Measurements from ENCODE around the gene ERC2.

Gene ERC2

GRCh38 chr3:56366641-56367162 is 101.6 kb downstream of the ERC2 start:
- DNase-seq (ENCODE audit: low read depth) = no peak

- DNase-seq (ENCODE audit: low read depth) = no peak
These were observed 102.2 kb downstream of the ERC2 start for GRCh38 chr3:56365905-56366640.

- DNase-seq (ENCODE audit: low read depth) = no peak
These were observed 103.6 kb downstream of the ERC2 start for GRCh38 chr3:56364665-56365064.

GRCh38 chr3:56363720-56364119 is 104.5 kb downstream of the ERC2 start:
- no peak for DNase-seq (ENCODE audit: low read depth)

GRCh38 chr3:56361731-56362130 is 106.5 kb downstream of the ERC2 start:
- DNase-seq (ENCODE audit: low read depth) = no peak

GRCh38 chr3:56357266-56357665 is 111.0 kb downstream of the ERC2 start:
- no peak for DNase-seq (ENCODE audit: low read depth)

GRCh38 chr3:56356808-56357207 is 111.5 kb downstream of the ERC2 start:
- no peak for DNase-seq (ENCODE audit: low read depth)

GRCh38 chr3:56355570-56356185 is 112.6 kb downstream of the ERC2 start:
- DNase-seq (ENCODE audit: low read depth) = no peak

- no peak for DNase-seq (ENCODE audit: low read depth)
These were observed 116.7 kb downstream of the ERC2 start for GRCh38 chr3:56351537-56351936.

- DNase-seq (ENCODE audit: low read depth) = no peak
These were observed 120.9 kb downstream of the ERC2 start for GRCh38 chr3:56347219-56347871.

- no peak for DNase-seq (ENCODE audit: low read depth)
These were observed 125.8 kb downstream of the ERC2 start for GRCh38 chr3:56342475-56342874.

GRCh38 chr3:56339671-56340070 is 128.6 kb downstream of the ERC2 start:
- DNase-seq (ENCODE audit: low read depth) = no peak

- DNase-seq (ENCODE audit: low read depth) = no peak
These were observed 129.0 kb downstream of the ERC2 start for GRCh38 chr3:56339244-56339643.

GRCh38 chr3:56336023-56336422 is 132.2 kb downstream of the ERC2 start:
- no peak for DNase-seq (ENCODE audit: low read depth)

- no peak for DNase-seq (ENCODE audit: low read depth)
These were observed 143.8 kb downstream of the ERC2 start for GRCh38 chr3:56324473-56324872.

GRCh38 chr3:56323986-56324420 is 144.3 kb downstream of the ERC2 start:
- no peak for DNase-seq (ENCODE audit: low read depth)

GRCh38 chr3:56322862-56323261 is 145.4 kb downstream of the ERC2 start:
- no peak for DNase-seq (ENCODE audit: low read depth)

- no peak for DNase-seq (ENCODE audit: low read depth)
These were observed 146.4 kb downstream of the ERC2 start for GRCh38 chr3:56321892-56322291.

- no peak for DNase-seq (ENCODE audit: low read depth)
These were observed 146.9 kb downstream of the ERC2 start for GRCh38 chr3:56321383-56321782.

- no peak for DNase-seq (ENCODE audit: low read depth)
These were observed 147.4 kb downstream of the ERC2 start for GRCh38 chr3:56320883-56321282.

- DNase-seq (ENCODE audit: low read depth) = no peak
These were observed 149.4 kb downstream of the ERC2 start for GRCh38 chr3:56318891-56319290.

GRCh38 chr3:56316944-56317343 is 151.3 kb downstream of the ERC2 start:
- no peak for DNase-seq (ENCODE audit: low read depth)

GRCh38 chr3:56314842-56315241 is 153.4 kb downstream of the ERC2 start:
- no peak for DNase-seq (ENCODE audit: low read depth)
